ENCODE measurements around the gene SLC45A2. TPM values are rescaled to one million over a fixed set of nuclear protein-coding genes. Genes with fewer than 3 reads are reported as not detected.

Gene SLC45A2
- total and polyA plus RNA-seq, 9 of the 15 experiments (the other 6 are each of a cell fraction or from before 2014, with no cell fraction given) = 0.03 to 0.29 (median 0.14) TPM; not detected in 4

GRCh38 chr5:34008802-34009201 lies 24.3 kb upstream of the SLC45A2 start:
- intact Hi-C loops (cut with micrococcal nuclease) (no loop called here), in situ Hi-C loops (cut with MboI) (loop anchor here (10.0 kb wide), 1 partner anchor 436 kb away; no protein-coding TSS in a partner anchor)
- peak overlapping the region; percentile 98 for H2AFZ ChIP-seq (ENCODE audit: low read depth, low read length)
- no peaks in the 10 kb centered on the region for H3K9me1 ChIP-seq (ENCODE audit: control insufficient read depth, insufficient read depth, low read length)
- no peaks in the 10 kb centered on the region for H3K9me3 ChIP-seq (replicated peaks; ENCODE audit: control insufficient read depth, insufficient read depth, low read depth, low read length)
- H3K4me3 ChIP-seq = peak overlapping the region; percentile 61
- no peaks in the 10 kb centered on the region for H3K79me2 ChIP-seq (ENCODE audit: control insufficient read depth, insufficient read depth, low read length)
- CTCF ChIA-PET (ENCODE audit: low intra/inter-chr PET ratio) = no interaction called here
- 23% methylated on average over 1 of the region's 1 CpG for WGBS (ENCODE audit: insufficient coverage, low coverage, missing lambda C conversion rate)
- H3K4me1 ChIP-seq (replicated peaks in 1 of 2; ENCODE audit: control insufficient read depth in 2 of 2, insufficient read depth in 2 of 2, low read length in 2 of 2) = peaks cover 7 to 12% of the 10 kb centered on the region in 2 experiments; a peak in 4 of 5 replicates
- peak overlapping the region; percentile 84; the same call in 1 of the 2 replicates for H3K4me2 ChIP-seq (ENCODE audit: insufficient read depth, low read length)
- H3K9ac ChIP-seq (ENCODE audit: insufficient read depth in 1 of 2, low read depth in 2 of 2, low read length in 2 of 2) = peak overlapping the region in 1 of 2 experiments; percentile 73; a peak in 2 of 4 replicates
- DNase-seq (ENCODE audit: extremely low read depth in 1 of 4, low spot score in 3 of 4) = no peak
- no peak for ATAC-seq
- no peak overlapping the region for H3K27ac ChIP-seq (ENCODE audit: extremely low read depth, low read depth, low read length)
- TF ChIP-seq NR4A1 (CRISPR knock-in tag; IDR thresholded peaks at IDR 0.05) (no peak), NR4A1 (tag; IDR thresholded peaks at IDR 0.05) (no peak), ZNF311 (CRISPR knock-in tag; IDR thresholded peaks at IDR 0.05) (no peak)
- FAIRE-seq = peak; percentile 15
- no peaks in the 10 kb centered on the region; the same call in 2 of the 3 replicates for H3K36me3 ChIP-seq (ENCODE audit: control insufficient read depth, insufficient read depth, low read length)
- no peaks in the 10 kb centered on the region for H4K20me1 ChIP-seq (replicated peaks; ENCODE audit: control insufficient read depth, insufficient read depth, low read length)
- POLR2A ChIA-PET = interaction anchor here (0.6 to 1.4 kb wide), 3 partner anchors 9 to 44 kb away, joined by 3 to 6 read pairs (median 4); no protein-coding TSS in a partner anchor
- BruUV-seq (replicated peaks) = no TSS peak
- peaks cover 0 to 3% of the 10 kb centered on the region in 2 experiments; a peak in 1 of 5 replicates for H3K27me3 ChIP-seq (ENCODE audit: control insufficient read depth in 2 of 2, insufficient read depth in 2 of 2, low read length in 2 of 2)

All from K562 (cell line).